ENCODE measurements around the gene ATXN1.

DNA sequence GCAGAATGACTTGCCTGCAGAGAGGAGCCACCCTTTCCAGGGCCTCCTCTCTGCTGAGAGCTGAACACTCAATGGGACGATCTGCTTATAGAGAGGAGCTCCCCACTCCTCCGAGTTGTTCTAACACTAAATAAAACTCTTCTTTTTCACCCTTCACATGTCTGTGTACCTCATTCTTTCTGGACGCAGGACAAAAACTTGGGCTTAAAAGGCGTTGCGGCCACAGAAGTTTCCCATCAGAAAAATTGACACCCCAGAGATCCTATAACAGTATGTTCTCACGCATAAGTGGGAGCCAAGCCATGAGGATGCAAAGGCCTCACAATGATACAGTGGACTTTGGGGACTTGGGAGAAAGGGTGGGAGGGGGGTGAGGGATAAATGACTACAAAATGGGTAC lies 401.7 kb downstream of the ATXN1 start:
- TF ChIP-seq, protein P1, sequence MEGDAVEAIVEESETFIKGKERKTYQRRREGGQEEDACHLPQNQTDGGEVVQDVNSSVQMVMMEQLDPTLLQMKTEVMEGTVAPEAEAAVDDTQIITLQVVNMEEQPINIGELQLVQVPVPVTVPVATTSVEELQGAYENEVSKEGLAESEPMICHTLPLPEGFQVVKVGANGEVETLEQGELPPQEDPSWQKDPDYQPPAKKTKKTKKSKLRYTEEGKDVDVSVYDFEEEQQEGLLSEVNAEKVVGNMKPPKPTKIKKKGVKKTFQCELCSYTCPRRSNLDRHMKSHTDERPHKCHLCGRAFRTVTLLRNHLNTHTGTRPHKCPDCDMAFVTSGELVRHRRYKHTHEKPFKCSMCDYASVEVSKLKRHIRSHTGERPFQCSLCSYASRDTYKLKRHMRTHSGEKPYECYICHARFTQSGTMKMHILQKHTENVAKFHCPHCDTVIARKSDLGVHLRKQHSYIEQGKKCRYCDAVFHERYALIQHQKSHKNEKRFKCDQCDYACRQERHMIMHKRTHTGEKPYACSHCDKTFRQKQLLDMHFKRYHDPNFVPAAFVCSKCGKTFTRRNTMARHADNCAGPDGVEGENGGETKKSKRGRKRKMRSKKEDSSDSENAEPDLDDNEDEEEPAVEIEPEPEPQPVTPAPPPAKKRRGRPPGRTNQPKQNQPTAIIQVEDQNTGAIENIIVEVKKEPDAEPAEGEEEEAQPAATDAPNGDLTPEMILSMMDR (IDR thresholded peaks at IDR 0.05) = no peak
- TF ChIP-seq POLR2AphosphoS5 (IDR thresholded peaks at IDR 0.05) (no peak), POLR2A (IDR thresholded peaks at IDR 0.05; ENCODE audit: low read depth) (no peak), EP300 (IDR thresholded peaks at IDR 0.05) (no peak)
